SH-SY5Y (cell line): ENCODE results near the gene SYT5.

Experiments
- GATA2 ChIP-seq: IDR thresholded peaks from 2 replicates; pipeline ENCODE4 v1.6.1; 2011; ENCODE audit warnings: mild to moderate bottlenecking, low read depth, low read length
- GATA3 ChIP-seq: IDR thresholded peaks from 2 replicates; pipeline ENCODE4 v1.6.1; 2011; ENCODE audit warnings: low read depth, mild to moderate bottlenecking, low read length, moderate library complexity

- TF ChIP-seq GATA2 (no peak), GATA3 (no peak)
Measured at GRCh38 chr19:55133639-55134444, 46.2 kb downstream of the SYT5 start.
